ENCODE results near the gene PNMA3. TPM values are rescaled to one million over a fixed set of nuclear protein-coding genes. Genes with fewer than 3 reads are reported as not detected.
"Not testable (repeated sequence)": the region's sequence is repeated elsewhere in the genome, so short reads cannot be mapped to it uniquely, and the experiment has no call there.

PNMA3 gene, protein sequence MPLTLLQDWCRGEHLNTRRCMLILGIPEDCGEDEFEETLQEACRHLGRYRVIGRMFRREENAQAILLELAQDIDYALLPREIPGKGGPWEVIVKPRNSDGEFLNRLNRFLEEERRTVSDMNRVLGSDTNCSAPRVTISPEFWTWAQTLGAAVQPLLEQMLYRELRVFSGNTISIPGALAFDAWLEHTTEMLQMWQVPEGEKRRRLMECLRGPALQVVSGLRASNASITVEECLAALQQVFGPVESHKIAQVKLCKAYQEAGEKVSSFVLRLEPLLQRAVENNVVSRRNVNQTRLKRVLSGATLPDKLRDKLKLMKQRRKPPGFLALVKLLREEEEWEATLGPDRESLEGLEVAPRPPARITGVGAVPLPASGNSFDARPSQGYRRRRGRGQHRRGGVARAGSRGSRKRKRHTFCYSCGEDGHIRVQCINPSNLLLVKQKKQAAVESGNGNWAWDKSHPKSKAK
- 0.69 TPM for total RNA-seq

DNA sequence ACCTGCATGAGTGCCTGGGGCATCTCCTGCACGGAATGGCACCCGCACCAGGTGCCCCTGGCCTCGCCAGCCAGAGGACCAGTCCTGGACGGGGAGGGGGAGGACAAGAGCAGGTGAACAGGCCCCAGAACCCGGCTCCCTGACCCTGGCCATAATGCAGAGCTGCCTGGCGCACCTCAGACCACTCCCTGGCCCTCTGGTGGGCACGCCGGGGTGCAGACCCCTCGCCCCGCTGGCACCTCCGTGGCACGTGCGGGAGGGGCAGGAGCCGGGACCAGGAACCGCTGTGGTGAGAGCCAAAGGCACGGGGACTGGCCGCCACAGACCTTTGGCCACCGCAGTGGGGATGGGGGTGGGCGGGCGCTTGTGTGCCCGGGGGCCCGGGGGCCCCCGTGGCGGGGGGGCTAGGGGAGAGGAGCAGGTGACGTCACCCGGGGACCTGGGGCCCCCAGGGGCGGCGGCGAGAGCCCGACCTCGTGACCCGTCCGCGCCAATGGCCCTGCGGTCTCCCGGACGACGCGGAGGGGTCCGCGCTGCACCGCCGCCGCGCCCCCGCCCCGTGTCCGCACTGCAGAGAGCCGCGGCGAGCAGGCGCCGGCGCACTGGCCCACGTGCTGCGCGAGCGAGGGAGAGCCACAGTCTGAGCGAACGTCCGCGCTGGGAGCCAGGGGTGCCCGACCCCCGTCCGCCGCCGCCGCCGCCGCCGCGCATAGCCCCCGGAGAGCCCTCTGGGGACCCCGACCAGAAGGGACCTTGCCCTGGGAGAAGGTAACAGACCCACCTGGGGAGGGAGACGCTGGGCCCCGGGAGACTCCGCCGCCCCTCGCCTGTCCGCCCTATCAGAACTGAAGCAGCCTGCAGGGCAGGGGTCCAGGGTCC is at the start of gene PNMA3:
TSS of gene PNMA3 (plus strand) at position 600 of the 879 bp plus-strand sequence. CDS start 586 bp downstream, outside the sequence.
- no peak for DNase-seq

DNA sequence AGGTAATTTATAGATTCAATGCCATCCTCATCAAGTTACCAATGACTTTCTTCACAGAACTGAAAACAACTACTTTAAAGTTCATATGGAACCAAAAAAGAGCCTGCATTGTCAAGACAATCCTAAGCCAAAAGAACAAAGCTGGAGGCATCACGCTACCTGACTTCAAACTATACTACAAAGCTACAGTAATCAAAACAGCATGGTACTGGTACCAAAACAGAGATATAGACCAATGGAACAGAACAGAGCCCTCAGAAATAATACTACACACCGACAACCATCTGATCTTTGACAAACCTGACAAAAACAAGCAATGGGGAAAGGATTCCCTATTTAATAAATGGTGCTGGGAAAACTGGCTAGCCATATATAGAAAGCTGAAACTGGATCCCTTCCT is 39.1 kb upstream of the PNMA3 start:
- not testable (repeated sequence) for DNase-seq

DNA sequence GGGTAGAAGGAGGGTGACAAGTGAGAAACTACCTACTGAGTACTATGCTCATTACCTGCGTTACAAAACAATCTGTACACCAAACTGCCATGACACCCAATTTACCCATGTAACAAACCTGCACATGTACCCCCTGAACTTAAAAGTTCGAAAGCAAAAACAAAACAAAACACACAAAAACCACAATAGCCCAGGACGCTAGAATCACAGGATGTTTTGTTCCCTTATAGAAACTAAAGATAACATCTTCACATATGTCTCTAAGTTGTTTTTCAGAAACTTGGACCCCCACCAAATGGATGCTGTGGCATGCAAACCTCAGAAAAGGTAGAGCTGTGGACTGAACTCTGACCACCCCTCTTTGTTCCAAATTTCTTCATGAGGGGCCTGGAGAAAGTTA is 37.1 kb upstream of the PNMA3 start:
- no peak for DNase-seq

DNA sequence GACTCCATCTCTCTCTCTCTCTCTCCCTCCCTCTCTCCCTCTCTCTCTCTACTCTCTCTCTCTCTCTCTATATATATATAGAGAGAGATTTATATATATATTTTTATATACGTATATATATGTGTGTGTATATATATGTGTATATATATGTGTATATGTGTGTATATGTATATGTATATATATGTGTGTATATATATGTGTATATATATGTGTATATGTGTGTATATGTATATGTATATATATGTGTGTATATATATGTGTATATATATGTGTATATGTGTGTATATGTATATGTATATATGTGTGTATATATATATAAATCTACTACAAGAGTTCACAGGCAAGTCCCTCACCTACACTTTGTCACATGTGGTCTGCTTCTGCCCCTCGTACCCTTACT is 29.8 kb upstream of the PNMA3 start:
- not testable (repeated sequence) for DNase-seq

DNA sequence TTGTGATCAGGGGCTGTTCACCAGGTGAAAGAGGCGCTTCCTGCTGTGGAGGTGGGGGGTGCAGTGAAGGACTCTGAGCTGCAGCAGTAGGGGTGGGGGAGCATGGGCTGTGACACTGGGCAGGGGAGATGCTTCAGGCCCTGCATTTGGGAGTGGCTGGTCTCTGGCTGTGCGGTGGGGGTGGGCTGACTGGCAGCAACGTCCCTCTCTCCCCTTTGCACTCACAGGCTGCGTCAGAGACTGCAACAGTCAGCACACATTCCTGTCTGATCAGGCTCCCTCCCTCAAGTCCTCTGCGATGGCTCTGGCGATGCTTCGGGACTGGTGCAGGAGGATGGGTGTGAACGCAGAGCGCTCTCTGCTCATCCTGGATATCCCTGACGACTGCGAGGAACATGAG is 27.8 kb upstream of the PNMA3 start:
- not testable (repeated sequence) for DNase-seq

DNA sequence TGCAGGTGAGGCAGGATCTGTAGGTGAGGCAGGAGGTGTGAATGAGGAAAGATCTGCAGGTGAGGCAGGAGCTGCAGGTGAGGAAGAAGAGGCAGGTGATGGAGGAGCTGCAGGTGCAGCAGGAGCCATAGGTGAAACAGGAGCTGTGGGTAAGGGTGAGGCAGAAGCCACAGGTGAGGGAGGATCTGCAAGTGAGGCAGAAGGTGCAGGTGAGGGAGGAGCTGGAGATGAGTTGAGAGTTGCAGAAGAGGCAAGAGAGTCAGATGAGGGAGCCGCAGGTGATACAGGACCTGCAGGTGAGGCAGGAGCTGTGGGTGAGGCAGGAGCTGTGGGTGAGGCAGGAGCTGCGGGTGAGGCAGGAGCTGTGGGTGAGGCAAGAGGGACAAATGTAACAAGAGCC is 27.1 kb upstream of the PNMA3 start:
- DNase-seq = no peak

DNA sequence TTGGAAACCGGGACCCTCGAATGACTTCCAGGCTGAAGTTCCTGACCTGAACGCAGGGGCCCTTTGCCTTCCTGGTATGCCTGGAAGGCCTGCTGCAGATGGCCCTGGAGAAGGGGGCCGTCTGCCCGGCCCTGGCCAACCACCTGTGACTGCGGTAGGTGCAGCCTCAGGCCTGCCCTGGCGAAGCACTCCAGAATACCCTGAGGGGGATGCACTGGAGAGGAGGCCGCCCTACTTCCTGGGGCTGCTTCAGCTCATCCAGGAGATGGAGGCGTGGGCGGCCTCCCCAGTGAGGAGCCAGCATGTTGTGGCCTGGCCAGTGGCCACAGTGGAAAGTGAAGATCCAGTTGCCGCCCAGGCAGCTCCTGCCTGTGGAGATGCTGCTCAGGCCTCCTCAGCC is 26.4 kb upstream of the PNMA3 start:
- DNase-seq = no peak

DNA sequence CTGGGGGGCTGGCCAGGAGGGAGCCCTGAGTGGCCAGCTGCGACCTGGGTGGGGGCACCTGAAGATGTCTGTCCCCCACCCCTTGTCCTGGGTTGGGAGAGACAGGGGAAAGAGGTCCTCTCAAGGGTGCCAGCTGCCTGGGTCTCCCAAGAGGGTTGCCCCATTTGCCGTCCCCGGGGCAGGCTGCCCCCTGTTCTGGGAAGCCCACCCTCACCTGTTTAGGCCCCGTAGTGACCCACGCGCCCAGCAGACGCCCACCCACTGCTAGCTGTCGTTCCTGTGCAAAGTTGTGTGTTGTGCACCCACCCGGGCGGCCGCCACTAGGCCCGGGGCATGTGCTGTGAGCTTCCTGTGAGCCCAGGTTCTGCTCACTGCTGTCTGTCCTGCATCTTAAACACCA is 25.5 kb upstream of the PNMA3 start:
- no peak for DNase-seq

DNA sequence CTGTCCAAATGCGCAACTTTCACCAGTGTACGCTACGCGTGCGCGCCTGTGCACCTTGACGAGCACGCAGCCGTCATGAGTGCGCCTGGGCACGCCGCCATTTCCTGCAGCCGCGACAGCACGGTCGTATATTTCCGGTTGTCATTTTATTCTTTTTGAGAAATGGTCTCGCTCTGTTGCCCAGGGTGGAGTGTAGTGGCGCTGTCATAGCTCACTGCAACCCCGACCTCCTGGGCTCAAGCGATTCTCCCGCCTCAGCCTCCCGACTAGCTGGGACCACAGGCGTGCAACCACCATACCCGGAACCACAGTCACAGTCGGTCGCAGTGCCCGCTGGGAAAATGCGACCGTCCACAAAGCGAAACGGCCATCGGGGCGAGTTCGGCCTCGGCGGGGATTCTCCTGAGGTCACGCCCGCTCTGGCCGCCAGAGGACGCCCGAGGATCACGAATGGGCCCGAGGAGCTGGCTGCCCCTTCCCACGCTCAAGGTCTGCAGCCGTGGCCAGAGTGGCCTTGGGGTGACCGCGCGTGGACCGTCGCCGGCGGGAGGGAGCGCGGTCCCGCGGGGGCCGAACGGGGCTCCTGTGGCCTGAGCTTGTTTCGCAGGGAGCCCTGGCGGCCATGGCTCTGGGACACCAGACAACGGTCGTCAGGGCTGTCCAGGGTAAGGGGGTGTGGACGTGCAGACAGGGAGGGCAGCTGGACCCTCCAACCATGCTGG is 23.7 kb upstream of the PNMA3 start:
- DNase-seq = no peak

DNA sequence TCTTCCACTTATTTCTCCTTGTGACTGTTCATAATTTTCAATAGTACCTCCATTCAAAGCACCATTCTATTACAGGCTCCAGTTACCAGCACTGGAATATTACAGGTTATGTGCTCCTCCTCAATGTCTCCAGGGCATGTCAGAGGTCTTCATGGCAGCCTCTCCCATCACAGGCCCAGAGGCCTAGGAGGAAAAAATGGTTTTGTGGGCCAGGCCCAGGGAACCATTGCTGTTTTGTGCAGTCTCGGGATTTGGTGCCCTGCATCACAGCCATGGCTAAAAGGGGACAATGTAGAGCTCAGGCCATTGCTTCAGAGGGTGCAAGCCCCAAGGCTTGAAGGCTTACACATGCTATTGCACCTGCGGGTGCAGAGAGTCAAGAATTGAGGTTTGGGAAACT is 7.2 kb upstream of the PNMA3 start:
- DNase-seq = no peak

DNA sequence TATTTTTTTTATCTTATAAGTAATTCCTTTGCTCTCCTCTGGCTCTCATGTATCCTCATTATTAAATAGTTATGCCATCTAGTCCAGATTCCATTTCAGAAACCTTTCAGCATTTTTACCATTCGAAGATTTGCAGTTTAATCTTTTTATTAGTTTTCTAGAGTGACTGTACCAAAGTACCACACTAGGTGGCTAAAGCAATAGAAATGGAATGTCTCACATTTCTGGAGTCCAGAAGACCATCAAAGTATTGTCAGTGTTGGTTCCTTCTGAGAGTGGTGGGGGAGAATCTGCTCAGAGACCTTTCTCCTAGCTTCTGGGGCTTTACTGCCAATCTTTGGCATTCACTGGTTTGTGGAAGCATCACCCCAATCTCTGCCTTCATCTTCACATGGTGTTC is 3.7 kb upstream of the PNMA3 start:
- DNase-seq = no peak

DNA sequence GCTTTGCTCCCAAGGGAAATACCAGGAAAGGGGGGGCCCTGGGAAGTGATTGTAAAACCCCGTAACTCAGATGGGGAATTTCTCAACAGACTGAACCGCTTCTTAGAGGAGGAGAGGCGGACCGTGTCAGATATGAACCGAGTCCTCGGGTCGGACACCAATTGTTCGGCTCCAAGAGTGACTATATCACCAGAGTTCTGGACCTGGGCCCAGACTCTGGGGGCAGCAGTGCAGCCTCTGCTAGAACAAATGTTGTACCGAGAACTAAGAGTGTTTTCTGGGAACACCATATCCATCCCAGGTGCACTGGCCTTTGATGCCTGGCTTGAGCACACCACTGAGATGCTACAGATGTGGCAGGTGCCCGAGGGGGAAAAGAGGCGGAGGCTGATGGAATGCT is 1.0 kb downstream of the PNMA3 start:
- DNase-seq = no peak

DNA sequence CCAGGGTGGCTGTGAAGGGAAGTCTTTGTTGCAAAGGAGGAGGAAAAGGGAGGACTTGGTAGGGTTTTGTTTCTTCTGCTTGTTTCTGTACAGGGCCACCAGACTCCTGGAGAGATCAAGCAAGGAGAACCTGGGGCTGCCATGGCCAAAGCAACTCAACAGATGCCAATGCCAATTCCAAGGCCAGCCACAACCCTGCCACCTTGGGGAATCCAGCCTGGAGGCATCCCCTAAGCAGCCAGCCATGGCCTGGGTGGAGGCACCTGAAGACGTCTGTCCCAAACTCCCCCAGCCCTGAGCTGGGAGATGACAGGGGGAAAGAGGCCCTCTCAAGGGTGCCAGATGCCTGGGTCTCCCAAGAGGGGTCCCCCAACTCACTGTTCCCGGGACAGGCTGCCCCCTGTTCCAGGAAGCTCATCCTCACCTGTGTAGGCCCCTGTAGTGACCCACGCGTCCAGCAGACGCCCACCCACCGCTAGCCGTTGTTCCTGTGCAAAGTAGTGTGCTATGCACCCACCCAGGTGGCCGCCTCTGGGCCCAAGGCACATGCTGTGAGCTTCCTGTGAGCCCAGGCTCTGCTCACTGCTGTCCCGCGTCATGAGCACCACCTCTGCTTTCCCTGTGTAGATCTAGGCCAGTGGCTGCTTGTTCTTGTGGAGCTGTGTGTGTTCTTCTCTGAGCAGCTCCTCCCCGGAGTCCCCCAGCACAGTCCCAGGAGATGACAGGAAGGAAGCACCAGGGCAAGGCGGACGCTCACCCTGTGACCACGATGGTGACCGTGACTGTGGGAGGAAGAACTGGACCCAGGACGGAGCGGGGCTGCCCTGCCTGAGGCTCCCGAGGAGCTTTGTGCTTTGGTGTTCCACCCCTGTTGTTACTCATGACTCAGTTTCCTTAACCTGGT is 3.2 kb downstream of the PNMA3 start:
- DNase-seq = no peak

DNA sequence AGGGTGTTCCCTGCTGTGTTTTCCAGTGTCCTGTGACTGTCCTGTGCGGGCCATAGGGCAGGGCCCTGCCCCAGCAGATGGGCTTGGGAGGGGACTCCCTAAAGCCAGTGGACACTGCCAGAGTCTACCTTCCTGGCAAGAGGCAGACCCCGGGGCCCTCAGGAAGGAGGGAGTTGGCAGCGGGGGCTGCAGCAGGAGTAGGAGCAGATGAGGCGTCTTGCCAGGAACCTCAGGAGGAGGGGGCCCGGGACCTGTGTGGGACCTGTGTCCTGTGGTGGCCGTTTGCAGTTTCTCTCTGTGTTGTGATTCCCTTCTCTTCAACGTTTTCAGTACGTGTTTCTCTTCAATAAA is 3.8 kb downstream of the PNMA3 start:
- no peak for DNase-seq

DNA sequence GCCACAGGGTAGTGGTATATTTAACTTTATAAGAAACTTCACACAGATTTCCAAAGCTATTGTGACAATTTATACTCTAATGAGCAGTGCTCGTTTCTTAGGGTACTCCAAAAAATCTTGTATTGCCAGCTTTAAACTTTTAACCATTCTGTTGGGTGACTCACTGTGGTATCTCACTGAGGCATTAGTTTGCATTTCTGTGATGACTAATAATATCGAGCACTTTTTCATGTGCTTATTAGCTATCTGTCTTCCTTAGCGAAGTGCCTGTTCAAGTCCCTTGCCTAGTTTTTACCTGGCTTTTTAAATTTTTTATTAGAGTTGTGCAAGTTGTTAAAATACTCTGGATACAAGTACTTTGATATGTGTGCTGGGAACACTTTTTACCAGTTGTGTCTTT is 5.5 kb downstream of the PNMA3 start:
- no peak for DNase-seq

DNA sequence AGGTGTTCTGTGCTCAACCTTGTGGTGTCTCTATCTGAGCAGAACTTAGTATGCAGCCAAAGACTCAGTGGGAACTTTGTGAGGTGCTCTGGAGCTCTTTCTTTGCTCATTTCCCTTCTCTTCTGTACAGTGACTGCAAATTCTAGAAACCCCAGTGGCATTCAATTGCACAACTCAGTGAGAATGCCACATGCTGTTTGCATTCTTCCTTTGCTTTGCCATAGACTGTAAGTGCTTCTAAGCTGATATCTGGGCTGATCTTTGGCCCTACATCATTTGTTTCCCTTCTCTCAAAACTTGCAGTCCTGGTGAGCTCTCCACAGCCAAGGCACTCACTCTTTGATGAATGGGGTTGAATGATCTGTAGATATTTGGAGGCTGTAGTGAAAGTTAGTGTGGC is 7.0 kb downstream of the PNMA3 start:
- DNase-seq = no peak

DNA sequence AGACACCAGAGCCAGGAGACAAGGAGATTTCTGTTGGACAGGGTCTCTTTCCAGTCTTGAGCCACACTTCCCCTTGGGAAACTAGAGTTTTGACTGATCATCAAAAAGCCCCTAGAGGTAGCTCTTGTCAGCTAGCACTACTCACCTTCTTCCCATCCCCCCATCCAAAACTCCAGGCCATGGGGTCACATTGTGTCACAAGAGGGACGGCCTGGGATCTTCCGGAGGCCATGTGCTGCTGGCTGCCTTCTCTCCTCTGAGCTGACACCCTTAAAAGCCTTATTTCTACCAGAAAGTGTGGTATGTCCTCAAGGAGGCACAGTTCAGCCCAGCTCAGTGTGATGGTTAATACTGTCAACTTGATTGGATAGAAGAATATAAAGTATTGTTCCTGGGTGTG is 7.8 kb downstream of the PNMA3 start:
- DNase-seq = no peak

DNA sequence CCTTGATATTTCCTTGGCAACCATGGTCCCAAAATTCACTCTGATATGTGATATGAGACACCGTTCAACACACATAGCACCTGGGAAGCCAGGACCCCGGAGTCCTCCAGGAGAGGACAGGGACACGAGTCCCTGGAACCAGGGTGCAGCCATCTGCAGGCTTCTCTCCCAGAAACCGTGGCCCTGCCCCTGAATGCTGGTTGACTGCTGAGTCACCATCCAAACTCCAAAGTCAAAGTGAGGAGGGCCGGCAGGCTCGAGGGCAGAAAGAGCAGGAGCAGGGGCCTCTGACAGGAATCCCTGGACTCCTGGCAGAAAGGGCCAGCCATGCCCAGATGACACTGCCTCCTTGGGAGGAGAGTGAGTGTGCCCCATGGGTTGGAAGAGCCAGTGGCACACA is 9.1 kb downstream of the PNMA3 start:
- no peak for DNase-seq

DNA sequence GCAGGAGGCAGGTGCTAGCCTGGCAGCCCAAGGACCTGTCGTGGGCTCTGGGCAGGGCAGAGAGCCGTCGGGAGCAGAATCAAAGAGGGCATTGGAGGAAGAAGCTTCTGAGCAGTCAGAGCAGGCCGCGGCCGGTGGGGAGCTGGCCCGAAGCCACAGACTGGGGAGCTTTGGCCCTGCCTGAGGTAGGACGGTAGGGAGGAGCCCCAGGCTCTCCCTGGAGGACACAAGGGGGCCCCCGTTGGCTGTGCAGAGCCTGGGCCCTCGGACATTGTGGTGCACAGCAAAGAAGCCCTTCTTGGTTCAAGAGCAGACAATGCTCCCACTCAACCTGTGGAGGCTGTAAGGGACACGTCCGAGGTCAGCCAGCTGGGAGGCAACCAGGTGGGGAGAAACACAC is 10.1 kb downstream of the PNMA3 start:
- DNase-seq = not testable (repeated sequence)

DNA sequence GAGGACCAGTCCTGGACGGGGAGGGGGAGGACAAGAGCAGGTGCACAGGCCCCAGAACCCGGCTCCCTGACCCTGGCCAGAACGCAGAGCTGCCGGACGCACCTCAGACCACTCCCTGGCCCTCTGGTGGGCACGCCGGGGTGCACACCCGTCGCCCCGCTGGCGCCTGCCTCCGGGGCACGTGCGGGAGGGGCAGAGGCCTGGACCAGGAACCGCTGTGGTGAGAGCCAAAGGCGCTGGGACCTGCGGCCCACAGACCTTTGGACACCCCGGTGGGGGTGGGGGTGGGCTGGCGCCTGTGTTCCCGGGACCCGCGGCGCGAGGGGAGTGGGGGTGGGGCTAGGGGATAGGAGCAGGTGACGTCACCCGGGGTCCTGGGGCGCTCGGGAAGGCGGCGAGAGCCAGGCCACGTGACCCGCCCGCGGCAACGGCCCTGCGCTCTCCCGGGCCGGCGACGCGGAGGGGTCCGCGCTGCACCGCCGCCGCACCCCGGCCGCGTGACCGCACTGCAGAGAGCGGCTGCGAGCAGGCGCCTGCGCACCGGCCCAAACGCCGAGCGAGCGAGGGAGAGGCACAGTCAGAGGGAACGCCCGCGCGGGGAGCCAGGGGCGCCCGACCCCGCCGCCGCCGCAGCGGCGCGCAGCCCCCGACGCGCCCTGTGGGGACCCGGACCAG is 15.8 kb downstream of the PNMA3 start, which contains the start of gene PNMA6A:
TSS of gene PNMA6A (plus strand) at position 546 of the 675 bp plus-strand sequence. CDS start 609 bp downstream, outside the sequence.
- not testable (repeated sequence) for DNase-seq

DNA sequence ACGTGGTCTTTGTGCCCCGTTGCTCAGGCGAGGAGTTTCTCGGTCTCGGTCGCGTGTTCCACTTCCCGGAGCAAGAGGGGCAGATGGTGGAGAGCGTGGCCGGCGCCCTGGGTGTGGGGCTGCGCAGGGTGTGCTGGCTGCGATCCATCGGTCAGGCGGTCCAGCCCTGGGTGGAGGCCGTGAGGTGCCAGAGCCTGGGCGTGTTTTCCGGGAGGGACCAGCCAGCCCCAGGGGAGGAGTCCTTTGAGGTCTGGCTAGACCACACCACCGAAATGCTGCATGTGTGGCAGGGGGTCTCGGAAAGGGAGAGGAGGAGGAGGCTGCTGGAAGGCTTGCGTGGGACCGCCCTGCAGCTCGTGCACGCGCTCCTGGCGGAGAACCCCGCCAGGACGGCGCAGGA is 17.1 kb downstream of the PNMA3 start:
- DNase-seq = not testable (repeated sequence)

Measured in skin of body (tissue), 2 donors.